ENCODE data around the gene LSG1. TPM values are rescaled to one million over a fixed set of nuclear protein-coding genes. Genes with fewer than 3 reads are reported as not detected.

The LSG1 gene
- total and polyA plus RNA-seq, 10 of the 15 experiments (the other 5 are each of a cell fraction or from before 2014, with no cell fraction given) = 14.3 to 75.6 (median 54.4) TPM

GRCh38 chr3:194671900-194672808, at the start of gene LSG1 (continued):
- TF ChIP-seq MAX (IDR thresholded peaks at IDR 0.05; ENCODE audit: low read depth, low read length) (peak; percentile 66), ZNF217 (IDR thresholded peaks at IDR 0.05) (no peak), PAX5 (IDR thresholded peaks at IDR 0.05; ENCODE audit: borderline replicate concordance, low read depth, low read length) (no peak), POLR2AphosphoS2 (IDR thresholded peaks at IDR 0.05; ENCODE audit: low read depth, low read length) (0 out of 2 replicates have a peak, but pooled peaks have one; percentile 70), HDAC6 (IDR thresholded peaks at IDR 0.05; ENCODE audit: unreplicated experiment) (no peak), SIN3A (IDR thresholded peaks at IDR 0.05; ENCODE audit: low read depth, low read length) (peak; percentile 88), NR2C1 (IDR thresholded peaks at IDR 0.05) (peak; percentile 48; the same call in 1 of the 2 replicates), WRNIP1 (IDR thresholded peaks at IDR 0.05; ENCODE audit: borderline replicate concordance, low read depth, low read length) (0 out of 2 replicates have a peak, but pooled peaks have one; percentile 98), EP300 (IDR thresholded peaks at IDR 0.05; ENCODE audit: borderline replicate concordance in 1 of 2, control insufficient read depth in 1 of 2, low read depth in 2 of 2, low read length in 2 of 2) (no peak), ETV6 (conservative IDR thresholded peaks at IDR 0.05 in 1 of 2, IDR thresholded peaks at IDR 0.05 in 1 of 2; ENCODE audit: borderline replicate concordance in 1 of 2, low read depth in 1 of 2) (peak in 1 of 2 experiments; percentile 55; a peak in 1 of 4 replicates), ZNF384 (IDR thresholded peaks at IDR 0.05; ENCODE audit: borderline replicate concordance, low read depth, low read length) (0 out of 2 replicates have a peak, but pooled peaks have one; percentile 42), NFYB (IDR thresholded peaks at IDR 0.05; ENCODE audit: insufficient read depth, low read depth, low read length) (no peak), MTA3 (IDR thresholded peaks at IDR 0.05; ENCODE audit: borderline replicate concordance, low read length) (no peak; the same call in 1 of the 2 replicates), SUPT20H (IDR thresholded peaks at IDR 0.05; ENCODE audit: borderline replicate concordance, control insufficient read depth, low read depth, low read length) (no peak), ZBTB11 (CRISPR knock-in tag; IDR thresholded peaks at IDR 0.05) (peak; percentile 92), RFX5 (IDR thresholded peaks at IDR 0.05; ENCODE audit: low read depth, low read length) (no peak), PRDM15 (CRISPR knock-in tag; IDR thresholded peaks at IDR 0.05) (no peak), RAD21 (IDR thresholded peaks at IDR 0.05; ENCODE audit: insufficient read depth, low read depth, low read length) (no peak), BACH1 (IDR thresholded peaks at IDR 0.05; ENCODE audit: borderline replicate concordance) (no peak), SUZ12 (IDR thresholded peaks at IDR 0.05; ENCODE audit: unreplicated experiment) (no peak), CHD1 (IDR thresholded peaks at IDR 0.05; ENCODE audit: low read depth, low read length) (peak; percentile 97)
